ENCODE data around the gene TTC1.

TTC1 gene

DNA sequence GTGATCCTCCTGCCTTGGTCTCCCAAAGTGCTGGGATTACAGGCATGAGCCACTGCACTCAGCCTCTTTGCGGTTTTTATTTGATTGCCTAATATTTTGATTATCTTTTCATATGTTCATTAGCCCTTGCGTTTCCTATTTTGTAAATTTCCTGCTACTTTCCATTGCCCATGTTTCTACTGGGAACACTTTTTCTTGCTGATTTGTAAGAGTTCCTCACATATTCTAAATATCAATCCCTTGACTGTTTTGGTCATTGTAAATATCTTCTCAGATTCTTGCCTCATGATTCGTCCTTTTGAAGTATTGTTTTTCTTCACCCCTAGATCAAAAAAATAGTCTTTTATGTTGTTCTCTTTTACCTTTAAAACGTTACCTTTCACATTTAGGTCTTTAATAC is 37.9 kb upstream of the TTC1 start:
- no peak overlapping the region for H3K4me3 ChIP-seq (ENCODE audit: low read depth, low read length)
- TF ChIP-seq, protein P1, sequence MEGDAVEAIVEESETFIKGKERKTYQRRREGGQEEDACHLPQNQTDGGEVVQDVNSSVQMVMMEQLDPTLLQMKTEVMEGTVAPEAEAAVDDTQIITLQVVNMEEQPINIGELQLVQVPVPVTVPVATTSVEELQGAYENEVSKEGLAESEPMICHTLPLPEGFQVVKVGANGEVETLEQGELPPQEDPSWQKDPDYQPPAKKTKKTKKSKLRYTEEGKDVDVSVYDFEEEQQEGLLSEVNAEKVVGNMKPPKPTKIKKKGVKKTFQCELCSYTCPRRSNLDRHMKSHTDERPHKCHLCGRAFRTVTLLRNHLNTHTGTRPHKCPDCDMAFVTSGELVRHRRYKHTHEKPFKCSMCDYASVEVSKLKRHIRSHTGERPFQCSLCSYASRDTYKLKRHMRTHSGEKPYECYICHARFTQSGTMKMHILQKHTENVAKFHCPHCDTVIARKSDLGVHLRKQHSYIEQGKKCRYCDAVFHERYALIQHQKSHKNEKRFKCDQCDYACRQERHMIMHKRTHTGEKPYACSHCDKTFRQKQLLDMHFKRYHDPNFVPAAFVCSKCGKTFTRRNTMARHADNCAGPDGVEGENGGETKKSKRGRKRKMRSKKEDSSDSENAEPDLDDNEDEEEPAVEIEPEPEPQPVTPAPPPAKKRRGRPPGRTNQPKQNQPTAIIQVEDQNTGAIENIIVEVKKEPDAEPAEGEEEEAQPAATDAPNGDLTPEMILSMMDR (IDR thresholded peaks at IDR 0.05; ENCODE audit: borderline replicate concordance, insufficient read depth, low read depth, low read length) = no peak

DNA sequence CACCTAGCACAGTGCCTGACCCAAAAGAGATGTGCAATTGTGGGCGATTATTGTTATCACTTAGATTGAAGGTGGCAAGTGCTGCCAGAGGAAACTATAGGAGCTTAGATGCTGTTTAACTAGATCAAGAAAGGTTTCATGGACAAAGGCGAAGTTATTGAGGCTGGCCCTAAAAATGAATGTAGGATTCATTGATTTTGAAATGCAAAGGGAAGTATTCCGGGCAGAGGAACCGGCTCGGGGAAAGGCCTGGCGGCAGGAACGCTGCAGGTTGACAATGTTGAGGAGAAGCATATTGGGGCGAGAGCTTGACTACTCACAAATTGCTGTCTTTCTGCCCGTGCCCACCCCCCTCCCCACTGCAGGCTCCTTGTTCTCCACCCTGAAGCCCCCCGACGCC is 37.4 kb upstream of the TTC1 start:
- TF ChIP-seq, protein P1 (IDR thresholded peaks at IDR 0.05; ENCODE audit: borderline replicate concordance, insufficient read depth, low read depth, low read length) = no peak
- H3K4me3 ChIP-seq (ENCODE audit: low read depth, low read length) = no peak overlapping the region

DNA sequence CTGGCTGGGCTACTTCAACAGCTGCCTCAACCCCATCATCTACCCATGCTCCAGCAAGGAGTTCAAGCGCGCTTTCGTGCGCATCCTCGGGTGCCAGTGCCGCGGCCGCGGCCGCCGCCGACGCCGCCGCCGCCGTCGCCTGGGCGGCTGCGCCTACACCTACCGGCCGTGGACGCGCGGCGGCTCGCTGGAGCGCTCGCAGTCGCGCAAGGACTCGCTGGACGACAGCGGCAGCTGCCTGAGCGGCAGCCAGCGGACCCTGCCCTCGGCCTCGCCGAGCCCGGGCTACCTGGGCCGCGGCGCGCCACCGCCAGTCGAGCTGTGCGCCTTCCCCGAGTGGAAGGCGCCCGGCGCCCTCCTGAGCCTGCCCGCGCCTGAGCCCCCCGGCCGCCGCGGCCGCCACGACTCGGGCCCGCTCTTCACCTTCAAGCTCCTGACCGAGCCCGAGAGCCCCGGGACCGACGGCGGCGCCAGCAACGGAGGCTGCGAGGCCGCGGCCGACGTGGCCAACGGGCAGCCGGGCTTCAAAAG is 36.9 kb upstream of the TTC1 start:
- TF ChIP-seq, protein P1 (IDR thresholded peaks at IDR 0.05; ENCODE audit: borderline replicate concordance, insufficient read depth, low read depth, low read length) = no peak
- H3K4me3 ChIP-seq (ENCODE audit: low read depth, low read length) = no peak overlapping the region

DNA sequence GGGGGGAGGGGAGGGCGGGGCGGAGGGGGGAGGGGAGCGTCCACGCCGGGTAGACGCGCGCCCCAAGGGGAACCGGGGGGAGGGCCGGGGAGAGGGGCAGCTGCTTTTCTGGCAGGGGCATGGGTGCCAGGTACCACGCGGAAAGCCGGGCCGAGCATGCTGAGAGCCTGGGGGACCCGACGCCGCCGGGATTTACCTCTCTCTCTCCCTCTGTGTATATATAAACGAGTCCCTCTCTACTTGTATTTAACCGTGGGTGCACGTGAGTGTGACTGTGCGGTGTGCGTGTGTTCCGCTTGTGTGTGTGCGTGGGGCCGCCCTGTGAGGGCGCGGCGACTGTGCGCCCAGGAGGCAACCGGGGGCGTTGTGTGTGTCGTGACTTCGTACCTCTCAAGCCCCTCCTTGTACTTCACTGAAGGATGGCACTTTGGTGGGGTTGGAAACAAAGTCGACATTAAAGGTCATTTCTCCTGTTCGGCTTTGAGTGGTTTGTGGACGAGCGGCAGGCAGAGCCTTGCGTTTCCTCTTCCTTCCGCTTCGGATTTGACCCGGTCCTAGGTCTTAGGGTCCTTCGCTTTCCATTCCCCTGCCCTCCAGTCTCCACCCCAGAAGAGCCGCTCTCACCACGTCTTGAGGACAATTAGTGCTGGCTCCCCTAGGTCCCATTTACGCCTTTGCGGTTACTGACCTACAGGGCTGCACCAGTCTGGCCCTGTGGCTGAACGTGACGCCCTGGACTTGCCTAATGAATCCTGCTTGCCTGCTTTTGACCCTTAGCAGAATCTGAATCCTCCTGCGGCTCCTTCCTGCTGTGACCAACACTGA is 36.2 kb upstream of the TTC1 start:
- no peak overlapping the region for H3K4me3 ChIP-seq (ENCODE audit: low read depth, low read length)
- TF ChIP-seq, protein P1 (IDR thresholded peaks at IDR 0.05; ENCODE audit: borderline replicate concordance, insufficient read depth, low read depth, low read length) = no peak

DNA sequence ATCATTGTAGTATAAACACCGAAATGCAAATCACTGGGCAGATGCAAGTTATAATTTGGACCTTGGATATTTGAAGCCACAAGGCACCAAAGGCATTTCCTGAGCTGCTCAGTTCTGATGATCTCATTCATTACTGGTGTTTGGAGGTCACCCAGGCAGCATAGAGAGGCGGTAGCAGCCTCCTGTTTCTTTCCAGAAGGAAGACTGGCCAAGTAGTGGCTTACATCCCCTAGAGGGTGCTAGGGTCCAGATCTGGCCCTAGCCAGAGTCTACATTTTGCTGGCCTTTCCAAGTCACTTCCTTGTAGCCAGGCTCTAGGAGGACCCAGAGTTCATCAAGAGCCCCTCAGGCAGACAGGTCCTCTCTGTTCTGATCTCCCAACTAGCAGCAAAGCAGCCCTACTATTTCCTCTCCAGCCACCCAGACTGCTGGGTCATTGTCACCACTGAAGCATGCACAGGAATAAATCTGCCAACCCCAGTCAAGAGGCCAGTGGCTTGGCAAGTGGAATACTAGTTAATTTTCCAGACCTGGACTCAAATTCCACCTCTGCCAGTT is 33.4 kb upstream of the TTC1 start:
- no peak overlapping the region for H3K4me3 ChIP-seq (ENCODE audit: low read depth, low read length)
- TF ChIP-seq, protein P1 (IDR thresholded peaks at IDR 0.05; ENCODE audit: borderline replicate concordance, insufficient read depth, low read depth, low read length) = no peak

DNA sequence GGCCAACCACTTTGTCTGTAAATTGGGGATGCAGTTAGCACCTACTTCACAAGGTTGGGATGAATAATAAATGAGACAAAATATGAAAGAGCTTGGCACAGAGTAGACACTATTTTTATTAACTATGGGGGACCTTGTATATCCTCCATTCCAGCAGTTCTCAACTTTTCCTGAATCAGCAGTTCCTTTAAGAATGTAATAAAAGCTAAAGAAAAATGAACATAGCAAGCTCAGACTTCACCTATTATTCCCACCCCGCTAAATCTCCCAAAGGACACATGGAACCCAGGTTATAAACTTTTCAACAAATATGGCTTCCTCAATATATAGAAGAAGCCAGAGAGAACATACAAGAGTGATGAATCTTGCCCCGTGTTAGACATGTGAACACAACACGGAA is 32.0 kb upstream of the TTC1 start:
- no peak overlapping the region for H3K4me3 ChIP-seq (ENCODE audit: low read depth, low read length)
- TF ChIP-seq, protein P1 (IDR thresholded peaks at IDR 0.05; ENCODE audit: borderline replicate concordance, insufficient read depth, low read depth, low read length) = no peak

DNA sequence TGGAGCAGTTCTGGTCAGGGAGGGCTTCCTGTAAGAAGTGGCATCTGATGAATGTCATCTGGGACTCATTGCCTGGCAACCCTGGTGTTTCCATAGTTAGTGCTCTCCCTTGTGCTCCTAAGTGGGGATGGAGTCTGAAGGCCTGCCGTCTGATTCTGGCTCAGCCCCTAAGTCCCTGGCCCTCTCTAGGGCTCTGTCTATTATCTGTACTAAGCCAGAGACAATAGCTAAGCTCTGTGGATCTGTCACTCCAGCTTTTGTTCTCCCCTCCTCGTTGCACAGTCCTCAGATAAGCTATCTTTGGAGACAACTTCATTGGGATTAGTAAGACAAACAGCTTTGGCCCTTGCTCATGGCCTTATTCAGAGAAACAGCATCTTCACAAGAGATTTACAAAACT is 30.6 kb upstream of the TTC1 start:
- H3K4me3 ChIP-seq (ENCODE audit: low read depth, low read length) = no peak overlapping the region
- TF ChIP-seq, protein P1 (IDR thresholded peaks at IDR 0.05; ENCODE audit: borderline replicate concordance, insufficient read depth, low read depth, low read length) = no peak
